ENCODE results near the gene SEZ6L2.
"Not testable (repeated sequence)": the region's sequence is repeated elsewhere in the genome, so short reads cannot be mapped to it uniquely, and the experiment has no call there.

Gene SEZ6L2

GRCh38 chr16:29849505-29849904 is 49.8 kb downstream of the SEZ6L2 start:
- no peak for DNase-seq

DNA sequence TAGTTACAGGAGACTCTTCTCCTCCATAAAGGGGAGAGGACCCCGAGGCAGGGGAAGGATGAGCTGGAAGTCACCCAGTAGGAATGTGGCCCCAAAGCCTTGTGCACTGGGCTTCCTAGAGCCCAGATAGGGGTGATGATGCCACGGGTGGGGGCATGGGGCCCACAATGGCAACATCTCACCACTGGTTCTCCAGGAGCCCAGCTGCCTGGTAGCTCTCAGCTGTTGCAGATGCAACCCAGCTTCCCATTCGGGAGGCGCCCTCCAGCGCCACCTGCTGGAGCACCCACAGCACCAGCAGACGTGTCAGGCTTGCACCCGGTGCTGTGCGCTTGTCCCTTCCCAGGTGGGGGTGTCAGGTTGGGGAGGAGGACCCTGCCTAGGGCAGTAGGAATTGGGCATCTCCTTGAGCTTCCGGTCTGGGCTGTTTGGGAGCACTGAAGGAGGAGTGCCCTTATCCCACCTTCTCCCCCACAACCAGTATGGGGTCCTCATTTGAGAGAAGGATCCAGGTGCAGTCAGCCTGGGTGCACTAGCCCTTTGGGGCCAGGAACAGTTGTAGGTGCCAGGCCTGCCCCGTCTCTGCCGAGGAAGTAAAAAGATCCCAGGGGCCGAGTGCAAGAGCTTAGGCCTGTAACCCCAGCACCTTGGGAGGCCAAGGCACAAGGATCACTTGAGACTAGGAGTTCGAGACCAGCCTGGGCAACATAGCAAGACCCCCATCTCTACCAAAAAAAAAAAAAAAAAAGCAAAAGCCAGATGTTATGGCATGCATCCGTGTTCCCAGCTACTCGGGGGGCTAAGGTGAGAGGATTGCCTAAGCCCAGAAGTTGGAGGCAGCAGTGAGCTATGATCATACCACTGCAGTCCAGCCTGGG is 50.7 kb downstream of the SEZ6L2 start:
- peak; percentile 93 for DNase-seq

- no peak for DNase-seq
Observed at GRCh38 chr16:29845656-29846055, 53.7 kb downstream of the SEZ6L2 start.

- no peak for DNase-seq
Observed at GRCh38 chr16:29844575-29845331, 54.6 kb downstream of the SEZ6L2 start.

DNA sequence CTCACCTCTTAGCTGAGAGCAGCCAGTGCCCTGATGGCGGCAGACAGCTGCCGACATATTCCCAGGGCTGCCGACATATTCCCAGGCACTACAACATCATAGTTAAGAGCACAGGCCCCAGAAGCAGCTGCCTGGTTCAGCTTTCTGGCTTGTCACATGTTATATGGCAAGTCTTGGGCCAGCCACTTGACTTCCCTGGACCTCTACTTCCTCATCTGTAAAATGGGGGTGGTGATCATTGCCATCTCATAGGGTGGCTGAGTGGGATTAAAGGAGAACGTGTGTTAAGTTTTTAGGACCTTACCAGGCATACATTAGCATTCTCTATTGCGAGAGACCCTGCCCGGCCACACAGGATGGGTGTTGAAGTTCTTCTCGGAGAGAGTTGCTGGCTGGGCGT is 55.4 kb downstream of the SEZ6L2 start:
- DNase-seq: no peak

- no peak for DNase-seq
Observed at GRCh38 chr16:29842732-29843346, 56.5 kb downstream of the SEZ6L2 start.

- DNase-seq: no peak
Observed at GRCh38 chr16:29841631-29842030, 57.7 kb downstream of the SEZ6L2 start.

DNA sequence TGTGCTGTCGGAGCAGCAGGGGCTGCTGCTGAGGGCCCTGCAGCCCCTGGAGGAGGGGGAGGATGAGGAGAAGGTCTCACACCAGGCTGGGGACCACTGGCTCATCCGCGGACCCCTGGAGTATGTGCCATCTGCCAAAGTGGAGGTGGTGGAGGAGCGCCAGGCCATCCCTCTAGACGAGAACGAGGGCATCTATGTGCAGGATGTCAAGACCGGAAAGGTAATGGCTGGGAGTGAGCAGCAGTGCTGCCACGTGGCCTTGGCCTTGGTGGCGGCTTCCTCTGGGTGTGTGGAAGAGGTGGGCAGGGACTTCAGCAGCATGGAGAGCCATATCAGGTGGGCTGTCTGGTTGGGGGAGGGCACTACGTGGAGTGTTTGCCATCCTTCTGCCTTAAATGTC is 59.1 kb downstream of the SEZ6L2 start:
- DNase-seq: no peak

DNA sequence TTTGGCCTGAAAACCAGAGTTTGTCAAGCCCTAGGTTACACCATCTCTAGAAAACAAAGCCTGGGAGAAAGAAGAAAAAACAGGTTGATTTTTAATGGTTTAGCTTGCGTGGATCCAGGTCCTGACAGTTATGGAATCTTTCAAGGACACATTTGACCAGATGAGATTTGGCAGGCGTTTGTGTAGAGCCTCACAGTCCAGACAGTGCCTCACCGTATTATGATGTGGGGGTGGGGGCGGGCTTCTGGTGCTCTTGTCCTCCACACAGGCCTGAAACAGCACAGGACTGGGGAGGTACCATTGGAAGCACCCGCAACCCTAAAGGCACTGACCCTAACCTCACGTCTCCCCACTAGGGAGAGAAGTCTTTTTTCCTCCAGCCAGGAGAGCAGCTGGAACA is 59.5 kb downstream of the SEZ6L2 start:
- DNase-seq: no peak

DNA sequence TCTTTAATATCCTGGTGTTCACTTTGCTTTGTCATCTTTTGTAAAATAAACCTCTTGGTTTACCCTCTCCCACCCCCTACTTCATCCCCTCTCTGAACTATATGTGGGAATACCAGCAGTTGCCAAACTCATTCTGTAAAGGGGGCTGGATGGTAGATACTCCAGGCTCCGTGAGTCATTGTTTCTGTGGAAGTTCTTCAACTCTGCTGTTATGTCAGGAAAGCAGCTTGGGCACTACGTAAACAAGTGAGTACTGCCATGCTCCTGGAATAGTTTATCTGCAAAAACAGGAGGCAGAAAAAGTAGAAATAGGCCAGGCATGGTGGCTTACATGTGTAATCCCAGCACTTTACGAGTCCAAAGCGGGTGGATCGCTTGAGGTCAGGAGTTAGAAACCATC is 61.5 kb downstream of the SEZ6L2 start:
- no peak for DNase-seq

GRCh38 chr16:29836623-29837022 is 62.7 kb downstream of the SEZ6L2 start:
- DNase-seq: no peak

DNA sequence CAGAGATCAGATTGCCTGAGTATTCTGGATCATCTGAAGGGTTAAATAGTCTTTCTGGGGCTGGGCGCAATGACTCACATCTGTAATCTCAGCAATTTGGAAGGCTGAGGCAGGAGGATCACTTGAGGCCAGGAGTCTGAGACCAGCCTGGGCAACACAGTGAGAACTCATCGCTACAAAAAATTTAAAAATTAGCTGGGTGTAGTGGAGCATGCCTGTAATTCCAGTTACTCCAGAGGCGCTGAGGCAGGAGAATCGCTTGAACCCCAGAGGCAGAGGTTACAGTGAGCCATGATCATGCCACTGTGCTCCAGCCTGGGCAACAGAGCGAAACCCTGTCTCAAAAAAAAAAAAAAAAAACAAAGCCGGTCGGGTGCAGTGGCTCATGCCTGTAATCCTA is 63.4 kb downstream of the SEZ6L2 start:
- no peak for DNase-seq

GRCh38 chr16:29834079-29834478 is 65.3 kb downstream of the SEZ6L2 start:
- DNase-seq: no peak

- DNase-seq: not testable (repeated sequence)
Observed at GRCh38 chr16:29833219-29833618, 66.1 kb downstream of the SEZ6L2 start.

GRCh38 chr16:29831490-29831889 is 67.9 kb downstream of the SEZ6L2 start:
- DNase-seq: no peak

DNA sequence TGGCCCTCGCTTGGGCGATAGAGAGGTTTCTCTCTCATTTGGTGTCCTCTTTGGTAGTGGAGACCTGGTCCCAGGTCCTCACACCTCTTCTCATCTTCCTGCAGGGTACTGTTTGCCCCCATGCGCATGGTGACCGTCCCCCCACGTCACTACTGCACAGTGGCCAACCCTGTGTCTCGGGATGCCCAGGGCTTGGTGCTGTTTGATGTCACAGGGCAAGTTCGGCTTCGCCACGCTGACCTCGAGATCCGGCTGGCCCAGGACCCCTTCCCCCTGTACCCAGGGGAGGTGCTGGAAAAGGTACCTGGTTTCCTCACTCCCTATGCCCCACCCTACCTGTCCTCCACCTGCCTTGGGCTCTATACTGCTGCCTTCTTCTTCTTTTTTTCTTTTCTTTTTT is 68.6 kb downstream of the SEZ6L2 start:
- DNase-seq: no peak

- DNase-seq: no peak
Observed at GRCh38 chr16:29826342-29826695, 73.0 kb downstream of the SEZ6L2 start.

GRCh38 chr16:29825145-29826044 is 74.0 kb downstream of the SEZ6L2 start:
- peak; percentile 55 for DNase-seq

DNA sequence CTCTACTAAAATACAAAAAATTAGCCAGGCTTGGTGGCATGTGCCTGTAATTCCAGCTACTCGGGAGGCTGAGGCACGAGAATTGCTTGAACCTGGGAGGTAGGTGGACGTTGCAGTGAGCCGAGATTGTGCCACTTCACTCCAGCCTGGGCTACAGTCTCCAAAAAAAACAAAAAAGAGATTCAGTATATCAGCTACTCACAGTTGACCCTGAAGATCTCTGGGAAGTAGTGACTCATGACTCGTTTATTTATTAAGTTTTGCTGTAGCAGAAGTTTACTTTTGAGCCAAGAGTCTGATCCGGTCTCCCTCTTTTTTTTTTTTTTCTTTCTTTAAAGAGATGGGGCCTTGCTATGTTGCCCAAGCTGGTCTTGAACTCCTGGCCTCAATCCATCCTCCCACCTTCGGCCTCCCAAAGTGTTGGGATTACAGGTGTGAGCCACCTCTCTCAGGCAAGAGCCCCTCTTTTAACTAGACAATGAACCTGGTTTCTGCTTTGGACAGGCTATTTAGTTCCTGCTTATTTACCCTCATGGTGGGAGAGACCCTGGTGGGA is 74.7 kb downstream of the SEZ6L2 start:
- no peak for DNase-seq

- DNase-seq: no peak
Observed at GRCh38 chr16:29821643-29822115, 77.7 kb downstream of the SEZ6L2 start.

Measured in CD4-positive, alpha-beta T cell treated with Interleukin-17A for 4 hours (primary cell).